ENCODE data around the gene TEAD1. TPM values are rescaled to one million over a fixed set of nuclear protein-coding genes. Genes with fewer than 3 reads are reported as not detected.

Gene TEAD1
- total and polyA plus RNA-seq, 10 of the 15 experiments (the other 5 are each of a cell fraction or from before 2014, with no cell fraction given), result 0.01 to 0.59 (median 0.04) TPM; not detected in 6

DNA sequence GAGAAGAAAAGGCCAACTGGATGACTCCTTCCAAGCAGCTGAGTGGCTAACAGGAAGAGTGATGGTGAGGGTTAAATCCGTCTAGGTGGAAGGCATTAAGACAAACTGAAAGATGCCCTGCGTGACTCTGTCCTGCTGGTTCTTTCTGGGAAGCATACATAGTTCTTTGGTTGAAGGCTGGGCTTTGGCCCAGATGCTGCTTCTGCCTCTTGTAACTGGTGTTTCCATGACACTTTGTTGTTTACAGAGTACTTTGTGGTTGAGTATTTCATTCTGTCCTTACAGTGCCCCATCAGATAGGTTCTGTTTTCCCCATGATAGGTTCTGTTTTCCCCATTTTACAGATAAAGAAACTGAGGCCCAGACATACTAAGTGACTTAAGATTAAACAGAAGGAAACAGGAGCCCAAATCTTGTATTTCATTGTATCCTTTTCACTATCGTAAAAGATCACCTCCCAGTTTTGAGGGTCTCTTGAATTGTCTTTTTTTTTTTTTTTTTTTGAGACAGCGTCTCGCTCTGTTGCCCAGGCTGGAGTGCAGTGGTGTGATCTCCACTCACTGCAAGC lies 210.6 kb downstream of the TEAD1 start:
- WGBS (ENCODE audit: insufficient coverage, insufficient replicate concordance, low lambda C conversion rate, missing lambda C conversion rate), result 63% methylated on average over 3 of the region's 5 CpGs
- H2AFZ ChIP-seq (ENCODE audit: control insufficient read depth, low read depth, low read length), result no peak overlapping the region
- FAIRE-seq, result no peak

More for the DNA sequence above, 210.6 kb downstream of the TEAD1 start:
- in situ Hi-C loops (cut with MboI), result loop anchor here (5.0 kb wide), 2 partner anchors 288 to 558 kb away; no protein-coding TSS in a partner anchor
- intact Hi-C loops (cut with micrococcal nuclease; ENCODE audit: unreplicated experiment), result no loop called here
- no peaks in the 10 kb centered on the region for H3K4me1 ChIP-seq (ENCODE audit: control insufficient read depth, insufficient read depth, low read length)
- H3K79me2 ChIP-seq (ENCODE audit: control insufficient read depth, insufficient read depth, low read length), result no peaks in the 10 kb centered on the region
- BruUV-seq (replicated peaks), result no TSS peak
- no peak overlapping the region for H3K9ac ChIP-seq (ENCODE audit: control insufficient read depth, insufficient read depth, low read length)
- ChIA-PET POLR2A (no interaction called here), SMC1A (ENCODE audit: uncharacterized antibody, unreplicated experiment) (no interaction called here), CTCF (no interaction called here), RAD21 (ENCODE audit: unreplicated experiment) (interaction anchor here (1.0 kb wide), 1 partner anchor 555 kb away, joined by 3 read pairs; no protein-coding TSS in a partner anchor)
- H3K9me3 ChIP-seq (replicated peaks; ENCODE audit: control insufficient read depth, insufficient read depth, low read length), result no peaks in the 10 kb centered on the region
- H3K36me3 ChIP-seq (ENCODE audit: control insufficient read depth in 2 of 2, insufficient read depth in 2 of 2, low read length in 1 of 2), result no peaks in the 10 kb centered on the region
- peaks cover 0 to 4% of the 10 kb centered on the region in 2 experiments; a peak in 2 of 4 replicates for H3K27me3 ChIP-seq (replicated peaks in 1 of 2; ENCODE audit: control insufficient read depth in 2 of 2, insufficient read depth in 2 of 2, low read length in 1 of 2)
- no peak overlapping the region for H3K4me3 ChIP-seq
- no peaks in the 10 kb centered on the region for H4K20me1 ChIP-seq (ENCODE audit: control insufficient read depth, insufficient read depth)
- DNase-seq (ENCODE audit: low read depth, low spot score) (no peak), ATAC-seq (no peak)
- no peak overlapping the region for H3K27ac ChIP-seq (ENCODE audit: control insufficient read depth, insufficient read depth)
- TF ChIP-seq BHLHE40 (IDR thresholded peaks at IDR 0.05; ENCODE audit: borderline replicate concordance in 1 of 2, low read depth in 2 of 2, low read length in 1 of 2) (no peak), SP1 (IDR thresholded peaks at IDR 0.05; ENCODE audit: low read depth, low read length) (no peak), SIN3A (IDR thresholded peaks at IDR 0.05; ENCODE audit: low read depth, low read length) (no peak)
- TF ChIP-seq, protein P1, sequence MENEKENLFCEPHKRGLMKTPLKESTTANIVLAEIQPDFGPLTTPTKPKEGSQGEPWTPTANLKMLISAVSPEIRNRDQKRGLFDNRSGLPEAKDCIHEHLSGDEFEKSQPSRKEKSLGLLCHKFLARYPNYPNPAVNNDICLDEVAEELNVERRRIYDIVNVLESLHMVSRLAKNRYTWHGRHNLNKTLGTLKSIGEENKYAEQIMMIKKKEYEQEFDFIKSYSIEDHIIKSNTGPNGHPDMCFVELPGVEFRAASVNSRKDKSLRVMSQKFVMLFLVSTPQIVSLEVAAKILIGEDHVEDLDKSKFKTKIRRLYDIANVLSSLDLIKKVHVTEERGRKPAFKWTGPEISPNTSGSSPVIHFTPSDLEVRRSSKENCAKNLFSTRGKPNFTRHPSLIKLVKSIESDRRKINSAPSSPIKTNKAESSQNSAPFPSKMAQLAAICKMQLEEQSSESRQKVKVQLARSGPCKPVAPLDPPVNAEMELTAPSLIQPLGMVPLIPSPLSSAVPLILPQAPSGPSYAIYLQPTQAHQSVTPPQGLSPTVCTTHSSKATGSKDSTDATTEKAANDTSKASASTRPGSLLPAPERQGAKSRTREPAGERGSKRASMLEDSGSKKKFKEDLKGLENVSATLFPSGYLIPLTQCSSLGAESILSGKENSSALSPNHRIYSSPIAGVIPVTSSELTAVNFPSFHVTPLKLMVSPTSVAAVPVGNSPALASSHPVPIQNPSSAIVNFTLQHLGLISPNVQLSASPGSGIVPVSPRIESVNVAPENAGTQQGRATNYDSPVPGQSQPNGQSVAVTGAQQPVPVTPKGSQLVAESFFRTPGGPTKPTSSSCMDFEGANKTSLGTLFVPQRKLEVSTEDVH (IDR thresholded peaks at IDR 0.05; ENCODE audit: low read depth, partially characterized antibody), result no peak
- no peak overlapping the region for H3K4me2 ChIP-seq (ENCODE audit: control insufficient read depth, insufficient read depth)
